ENCODE results near the gene GRIA4. TPM values are rescaled to one million over a fixed set of nuclear protein-coding genes. Genes with fewer than 3 reads are reported as not detected.

GRIA4 gene
- total and polyA plus RNA-seq, 2 donors (not counting 1 experiment from before 2014, with no cell fraction given) = 0.15 to 0.50 TPM

- H3K36me3 ChIP-seq (ENCODE audit: control insufficient read depth, insufficient read depth, low read length) = no peaks in the 10 kb centered on the region
- no peak overlapping the region for H3K27ac ChIP-seq (ENCODE audit: insufficient read depth, low read length)
These were observed 271.2 kb downstream of the GRIA4 start for GRCh38 chr11:105881027-105881426.

DNA sequence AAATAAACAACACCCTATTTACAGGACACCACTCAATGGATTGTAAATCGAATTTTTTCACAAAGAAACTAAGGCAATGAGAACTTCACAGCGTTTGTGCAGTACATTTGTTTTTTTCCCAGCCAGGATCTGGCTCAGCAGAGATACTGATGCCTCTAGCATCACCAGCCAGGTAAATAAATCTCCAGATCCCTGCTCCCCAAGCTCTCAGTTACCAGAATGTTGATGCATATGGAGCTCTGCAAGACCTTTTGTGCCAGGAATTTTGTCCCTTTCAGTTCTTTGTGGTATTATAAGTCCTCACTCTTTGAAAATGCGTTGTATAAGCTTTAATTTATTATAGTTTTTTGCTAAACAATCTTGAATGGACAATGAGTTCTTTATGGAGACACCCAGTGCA is 274.6 kb downstream of the GRIA4 start:
- H4K20me1 ChIP-seq (ENCODE audit: control insufficient read depth, extremely low read depth, insufficient read depth, low read length) = no peaks in the 10 kb centered on the region
- TF ChIP-seq, protein P1, sequence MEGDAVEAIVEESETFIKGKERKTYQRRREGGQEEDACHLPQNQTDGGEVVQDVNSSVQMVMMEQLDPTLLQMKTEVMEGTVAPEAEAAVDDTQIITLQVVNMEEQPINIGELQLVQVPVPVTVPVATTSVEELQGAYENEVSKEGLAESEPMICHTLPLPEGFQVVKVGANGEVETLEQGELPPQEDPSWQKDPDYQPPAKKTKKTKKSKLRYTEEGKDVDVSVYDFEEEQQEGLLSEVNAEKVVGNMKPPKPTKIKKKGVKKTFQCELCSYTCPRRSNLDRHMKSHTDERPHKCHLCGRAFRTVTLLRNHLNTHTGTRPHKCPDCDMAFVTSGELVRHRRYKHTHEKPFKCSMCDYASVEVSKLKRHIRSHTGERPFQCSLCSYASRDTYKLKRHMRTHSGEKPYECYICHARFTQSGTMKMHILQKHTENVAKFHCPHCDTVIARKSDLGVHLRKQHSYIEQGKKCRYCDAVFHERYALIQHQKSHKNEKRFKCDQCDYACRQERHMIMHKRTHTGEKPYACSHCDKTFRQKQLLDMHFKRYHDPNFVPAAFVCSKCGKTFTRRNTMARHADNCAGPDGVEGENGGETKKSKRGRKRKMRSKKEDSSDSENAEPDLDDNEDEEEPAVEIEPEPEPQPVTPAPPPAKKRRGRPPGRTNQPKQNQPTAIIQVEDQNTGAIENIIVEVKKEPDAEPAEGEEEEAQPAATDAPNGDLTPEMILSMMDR (conservative IDR thresholded peaks at IDR 0.05 in 1 of 2, IDR thresholded peaks at IDR 0.05 in 1 of 2; ENCODE audit: low read depth in 1 of 2, low read length in 2 of 2) = no peak
- no peak for TF ChIP-seq EZH2 (IDR thresholded peaks at IDR 0.05; ENCODE audit: low read length, missing control alignments)
- H3K4me2 ChIP-seq (ENCODE audit: extremely low read depth, insufficient read depth, low read length) = no peak overlapping the region
- H3K36me3 ChIP-seq (ENCODE audit: control insufficient read depth, insufficient read depth, low read length) = no peaks in the 10 kb centered on the region
- H3K79me2 ChIP-seq (ENCODE audit: control insufficient read depth, insufficient read depth, low read length) = no peaks in the 10 kb centered on the region
- H3K9me3 ChIP-seq (ENCODE audit: control insufficient read depth, insufficient read depth, low read depth, low read length) = no peaks in the 10 kb centered on the region
- H3K27ac ChIP-seq (ENCODE audit: insufficient read depth, low read length) = no peak overlapping the region
- H3K27me3 ChIP-seq (ENCODE audit: control insufficient read depth, insufficient read depth, low read length) = no peaks in the 10 kb centered on the region
- DNase-seq (ENCODE audit: low read depth in 2 of 2) = no peak
- H3K4me3 ChIP-seq (replicated peaks in 1 of 4; ENCODE audit: control extremely low read depth in 1 of 4, insufficient read depth in 1 of 4, low read depth in 3 of 4, low read length in 4 of 4) = no peak overlapping the region
- H3K4me1 ChIP-seq (ENCODE audit: control insufficient read depth, extremely low read depth, insufficient read depth, low read length) = no peaks in the 10 kb centered on the region
- H3K9ac ChIP-seq (ENCODE audit: insufficient read depth, low read length) = no peak overlapping the region
- H2AFZ ChIP-seq (ENCODE audit: low read length) = no peak overlapping the region

More at GRCh38 chr11:105881027-105881426, 271.2 kb downstream of the GRIA4 start:
- Histone ChIP-seq H3K9me3 (ENCODE audit: control insufficient read depth, insufficient read depth, low read depth, low read length) (no peaks in the 10 kb centered on the region), H3K4me2 (ENCODE audit: extremely low read depth, insufficient read depth, low read length) (no peak overlapping the region), H4K20me1 (ENCODE audit: control insufficient read depth, extremely low read depth, insufficient read depth, low read length) (no peaks in the 10 kb centered on the region), H3K4me3 (replicated peaks in 1 of 4; ENCODE audit: control extremely low read depth in 1 of 4, insufficient read depth in 1 of 4, low read depth in 3 of 4, low read length in 4 of 4) (no peak overlapping the region), H2AFZ (ENCODE audit: low read length) (no peak overlapping the region), H3K27me3 (ENCODE audit: control insufficient read depth, insufficient read depth, low read length) (no peaks in the 10 kb centered on the region), H3K79me2 (ENCODE audit: control insufficient read depth, insufficient read depth, low read length) (no peaks in the 10 kb centered on the region), H3K4me1 (ENCODE audit: control insufficient read depth, extremely low read depth, insufficient read depth, low read length) (no peaks in the 10 kb centered on the region), H3K9ac (ENCODE audit: insufficient read depth, low read length) (no peak overlapping the region)
- TF ChIP-seq, protein P1 (conservative IDR thresholded peaks at IDR 0.05 in 1 of 2, IDR thresholded peaks at IDR 0.05 in 1 of 2; ENCODE audit: low read depth in 1 of 2, low read length in 2 of 2) = no peak
- no peak for TF ChIP-seq EZH2 (IDR thresholded peaks at IDR 0.05; ENCODE audit: low read length, missing control alignments)
- DNase-seq (ENCODE audit: low read depth in 2 of 2) = no peak

DNA sequence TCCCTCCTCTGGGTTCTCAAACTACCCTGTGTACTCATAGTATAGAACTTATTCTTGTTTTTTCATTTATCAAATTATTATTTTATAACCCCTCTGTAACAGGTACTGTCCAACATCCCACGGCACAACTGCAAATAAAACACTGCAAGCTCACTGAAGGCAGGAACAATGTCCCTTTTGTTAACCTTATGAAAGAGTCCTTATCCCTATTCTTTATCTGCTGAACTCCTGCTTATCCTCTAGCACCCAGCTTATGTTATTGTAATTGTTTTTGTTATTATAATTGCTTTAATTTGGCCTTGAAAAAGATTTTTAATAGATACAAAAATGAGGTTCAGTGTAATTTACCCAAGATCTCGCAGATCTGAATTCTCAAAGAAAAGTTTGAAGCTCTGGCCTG is 281.8 kb downstream of the GRIA4 start:
- Histone ChIP-seq H3K27ac (ENCODE audit: insufficient read depth, low read length) (no peak overlapping the region), H3K27me3 (ENCODE audit: control insufficient read depth, insufficient read depth, low read length) (no peaks in the 10 kb centered on the region), H3K79me2 (ENCODE audit: control insufficient read depth, insufficient read depth, low read length) (no peaks in the 10 kb centered on the region), H3K4me1 (ENCODE audit: control insufficient read depth, extremely low read depth, insufficient read depth, low read length) (no peaks in the 10 kb centered on the region), H3K36me3 (ENCODE audit: control insufficient read depth, insufficient read depth, low read length) (no peaks in the 10 kb centered on the region), H3K9ac (ENCODE audit: insufficient read depth, low read length) (no peak overlapping the region), H2AFZ (ENCODE audit: low read length) (no peak overlapping the region), H4K20me1 (ENCODE audit: control insufficient read depth, extremely low read depth, insufficient read depth, low read length) (no peaks in the 10 kb centered on the region), H3K4me3 (replicated peaks in 1 of 4; ENCODE audit: control extremely low read depth in 1 of 4, insufficient read depth in 1 of 4, low read depth in 3 of 4, low read length in 4 of 4) (no peak overlapping the region), H3K4me2 (ENCODE audit: extremely low read depth, insufficient read depth, low read length) (no peak overlapping the region), H3K9me3 (ENCODE audit: control insufficient read depth, insufficient read depth, low read depth, low read length) (no peaks in the 10 kb centered on the region)
- DNase-seq (ENCODE audit: low read depth in 2 of 2) = no peak
- TF ChIP-seq EZH2 (IDR thresholded peaks at IDR 0.05; ENCODE audit: low read length, missing control alignments) = no peak
- TF ChIP-seq, protein P1 (conservative IDR thresholded peaks at IDR 0.05 in 1 of 2, IDR thresholded peaks at IDR 0.05 in 1 of 2; ENCODE audit: low read depth in 1 of 2, low read length in 2 of 2) = no peak

Measured in fibroblast of lung (primary cell).